ENCODE data around the gene BCAS1.

BCAS1 gene

DNA sequence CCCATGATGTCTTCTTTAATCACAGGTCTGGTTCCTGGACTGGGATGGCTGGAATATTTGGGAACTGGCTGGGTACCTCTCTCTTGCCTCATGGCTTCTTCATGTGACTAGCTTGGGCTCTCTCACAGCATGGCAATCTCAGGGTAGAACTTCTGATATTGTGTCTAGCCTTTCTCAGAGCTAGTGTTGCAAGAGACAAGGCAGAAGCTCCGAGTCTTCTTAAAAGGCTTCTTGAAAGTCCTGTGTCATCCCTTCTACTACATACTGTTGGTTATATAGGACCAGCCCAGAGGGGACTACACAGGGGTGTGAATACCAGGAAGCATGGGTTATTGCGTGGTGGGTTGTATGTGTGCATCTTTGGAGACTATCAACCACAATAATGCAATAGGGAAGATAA lies 23.3 kb downstream of the BCAS1 start:
- peak; percentile 60 for DNase-seq

DNA sequence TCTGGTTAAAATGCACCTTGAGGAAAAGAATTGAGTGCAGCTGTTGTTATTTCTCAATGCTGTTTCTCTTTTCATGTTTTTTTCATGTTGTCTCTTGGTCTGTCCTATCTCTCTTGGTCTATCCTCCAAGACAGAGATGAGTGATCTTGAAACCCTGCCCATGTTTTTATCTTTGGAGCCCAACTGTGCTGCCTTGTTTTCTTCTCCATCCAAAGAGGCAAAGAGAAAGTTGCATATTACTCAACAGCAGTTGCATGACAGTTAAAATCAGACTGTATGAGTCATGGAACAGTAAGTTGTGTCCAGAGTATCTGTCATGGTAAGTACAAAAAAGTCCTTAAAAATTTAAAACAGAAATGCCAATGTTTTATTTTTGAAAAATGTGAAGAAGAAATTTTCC lies 26.2 kb downstream of the BCAS1 start:
- DNase-seq = peak; percentile 83

GRCh38 chr20:54043076-54043967 lies 27.1 kb downstream of the BCAS1 start:
- no peak for DNase-seq

GRCh38 chr20:54042021-54042420 lies 28.4 kb downstream of the BCAS1 start:
- no peak for DNase-seq

DNA sequence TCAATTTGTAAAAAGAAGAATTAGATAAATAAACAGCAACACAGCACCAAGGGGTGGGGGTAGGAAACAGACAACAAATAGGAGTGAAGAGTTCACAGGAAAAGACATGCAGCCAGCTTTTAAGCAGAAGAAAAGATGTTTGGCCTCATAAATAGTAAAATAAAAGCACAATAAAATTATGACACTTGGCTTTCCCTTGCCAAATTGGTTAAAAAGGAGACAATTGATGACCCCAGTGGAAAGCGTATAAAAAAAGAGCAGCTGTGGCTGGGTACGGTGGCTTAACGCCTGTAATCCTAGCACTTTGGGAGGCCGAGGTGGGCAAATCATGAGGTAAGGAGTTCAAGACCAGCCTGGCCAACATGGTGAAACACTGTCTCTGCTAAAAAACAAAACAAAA lies 29.1 kb downstream of the BCAS1 start:
- no peak for DNase-seq

DNA sequence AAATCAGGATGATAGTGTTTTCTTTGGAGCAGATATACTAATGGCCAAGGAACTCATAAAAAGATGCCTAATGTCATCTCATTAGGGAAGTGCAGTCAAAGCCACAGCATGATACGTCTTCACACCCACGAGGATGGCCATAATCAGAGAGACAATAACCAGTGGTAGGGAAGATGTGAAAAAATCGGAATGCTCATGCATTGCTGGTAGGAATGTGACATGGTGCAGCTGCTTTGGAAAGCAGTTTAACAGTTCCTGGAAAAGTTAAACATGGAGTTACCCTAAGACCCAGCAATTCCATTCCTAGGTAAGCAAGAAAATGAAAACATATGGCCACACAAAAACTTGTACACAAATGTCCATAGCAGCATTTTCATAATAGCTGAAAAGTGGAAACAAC lies 29.9 kb downstream of the BCAS1 start:
- DNase-seq = no peak

DNA sequence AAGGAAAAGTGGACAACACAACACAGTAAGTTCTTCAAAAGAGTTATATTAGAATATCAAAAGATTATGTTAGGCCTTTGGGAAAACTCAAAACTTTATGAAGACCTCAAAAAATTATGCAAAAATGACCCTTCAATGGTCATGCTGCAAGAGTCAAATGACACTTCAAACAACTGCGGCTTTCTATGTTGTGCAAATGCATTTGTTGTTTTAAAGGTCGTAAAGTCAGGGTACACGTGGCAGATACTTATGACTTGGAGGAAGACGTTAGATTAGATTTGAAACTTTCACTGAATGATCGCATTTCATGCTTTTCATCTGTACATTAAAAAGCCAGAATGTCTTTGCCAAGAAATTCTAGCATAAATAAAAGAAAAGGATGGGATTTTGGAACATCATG lies 31.4 kb downstream of the BCAS1 start:
- no peak for DNase-seq

- no peak for DNase-seq
These were observed 32.9 kb downstream of the BCAS1 start for GRCh38 chr20:54037525-54037924.

- DNase-seq = no peak
These were observed 40.8 kb downstream of the BCAS1 start for GRCh38 chr20:54029643-54030042.

DNA sequence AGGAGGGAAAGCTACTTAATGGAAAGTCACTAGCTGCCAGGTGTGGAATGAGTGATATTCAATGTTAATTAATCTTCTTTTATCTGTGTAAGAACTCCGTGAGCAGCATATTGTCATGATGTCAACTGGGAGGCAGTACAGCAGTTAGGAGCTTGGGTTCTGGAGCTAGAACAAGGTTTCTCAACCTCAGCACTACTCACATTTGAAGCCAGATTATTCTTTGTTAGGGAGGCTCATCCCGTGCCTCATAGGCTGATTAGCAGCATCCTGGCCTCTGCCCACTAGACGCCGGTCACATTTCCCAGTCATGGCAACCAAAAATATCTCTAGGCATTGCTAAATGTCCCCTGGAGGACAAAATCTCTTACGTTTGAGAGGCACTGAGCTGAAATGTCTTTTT lies 41.2 kb downstream of the BCAS1 start:
- no peak for DNase-seq

DNA sequence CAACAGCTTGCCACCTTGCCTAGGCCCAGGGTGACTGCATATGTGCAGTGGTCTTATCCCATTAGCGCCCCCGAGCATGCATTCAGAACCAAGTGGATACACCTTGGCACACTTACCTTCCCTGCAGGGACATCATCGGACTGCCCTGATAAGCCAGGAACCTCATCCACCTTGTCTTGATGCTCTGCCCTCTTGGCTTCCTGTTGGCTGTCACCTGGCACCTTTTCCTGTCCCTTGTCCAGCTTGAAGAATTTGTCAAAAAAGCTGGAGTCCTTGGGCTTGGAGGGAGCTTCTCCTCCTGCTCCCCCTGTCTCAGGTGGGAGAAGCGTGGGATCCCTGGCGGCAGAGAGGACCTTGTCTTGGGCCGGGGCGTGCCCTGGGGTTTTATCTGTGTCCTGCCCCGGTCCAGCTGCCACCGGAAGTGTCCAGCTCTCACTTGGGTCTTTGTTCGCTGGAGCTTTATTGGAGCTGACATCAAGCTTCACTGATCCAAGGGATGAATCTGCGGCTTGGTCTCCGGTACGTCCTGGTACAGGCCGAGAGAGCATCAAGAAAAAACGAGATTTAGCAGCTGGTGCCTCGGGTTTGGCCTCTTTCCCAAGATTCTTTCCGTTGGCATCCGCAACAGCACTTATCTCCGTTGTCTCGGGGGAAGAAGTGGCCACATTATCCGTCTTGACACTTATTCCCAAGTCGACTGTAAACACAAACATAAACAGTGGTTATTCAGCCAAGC lies 42.0 kb downstream of the BCAS1 start:
- DNase-seq = no peak

GRCh38 chr20:54027704-54028103 lies 42.7 kb downstream of the BCAS1 start:
- DNase-seq = no peak

DNA sequence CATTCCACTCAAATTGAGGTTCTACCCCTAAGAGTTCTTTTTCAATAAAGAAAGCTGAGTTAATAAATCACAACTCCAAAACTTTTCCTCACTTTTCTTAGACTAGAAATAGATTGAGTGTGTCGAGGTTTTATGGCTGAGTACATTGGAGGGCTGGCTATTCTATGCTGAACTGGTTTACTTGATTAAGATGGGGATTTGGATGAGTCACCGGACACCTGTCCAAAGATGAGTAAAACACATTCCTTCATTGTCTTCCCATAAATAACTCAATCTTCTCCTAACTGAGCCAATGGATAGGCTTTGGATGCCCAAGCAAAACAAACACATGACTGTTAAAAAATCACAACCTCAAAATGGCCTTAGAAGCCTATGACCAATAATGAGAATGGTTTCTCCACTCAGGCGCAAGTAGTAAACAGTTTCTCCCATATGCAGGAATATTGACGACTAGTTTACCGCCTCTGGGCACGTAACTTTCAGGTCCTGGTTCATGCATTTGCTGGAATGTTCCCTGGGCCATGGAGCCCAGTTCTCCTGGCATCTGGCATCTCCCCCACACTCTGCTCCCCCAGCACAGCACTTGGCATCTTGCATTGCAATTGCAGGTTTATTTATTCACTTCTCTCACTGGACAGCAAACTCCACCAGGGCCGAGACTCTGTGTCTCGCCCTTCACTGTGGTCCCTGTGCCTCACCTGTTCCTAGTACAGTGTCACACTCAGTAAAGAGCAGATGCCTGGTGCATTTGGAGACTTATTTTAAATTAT lies 43.9 kb downstream of the BCAS1 start:
- no peak for DNase-seq

DNA sequence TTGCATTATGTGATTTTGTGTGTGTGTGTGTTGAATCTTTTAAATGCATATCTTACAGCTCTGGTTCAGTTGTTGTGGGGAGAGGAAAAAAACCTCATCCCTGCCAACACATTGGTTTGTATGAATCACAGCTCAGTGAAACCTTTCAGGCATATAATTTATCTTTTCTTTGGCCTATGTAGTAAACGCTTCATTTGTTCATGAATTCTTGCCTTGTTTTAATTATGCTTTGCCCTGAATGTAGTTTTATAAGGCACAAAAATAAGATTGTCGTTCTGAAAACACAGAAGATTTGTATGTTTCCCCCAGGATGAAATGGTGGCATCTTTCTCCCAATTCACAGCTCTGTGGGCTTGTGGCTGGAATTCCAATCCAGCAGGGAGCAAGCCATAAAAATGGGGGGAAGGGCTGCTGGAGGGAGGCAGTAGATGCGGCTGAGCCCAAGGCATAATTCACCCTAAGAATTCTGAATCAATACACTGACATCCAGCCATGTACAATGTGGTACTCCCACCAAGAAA lies 45.1 kb downstream of the BCAS1 start:
- DNase-seq = no peak

DNA sequence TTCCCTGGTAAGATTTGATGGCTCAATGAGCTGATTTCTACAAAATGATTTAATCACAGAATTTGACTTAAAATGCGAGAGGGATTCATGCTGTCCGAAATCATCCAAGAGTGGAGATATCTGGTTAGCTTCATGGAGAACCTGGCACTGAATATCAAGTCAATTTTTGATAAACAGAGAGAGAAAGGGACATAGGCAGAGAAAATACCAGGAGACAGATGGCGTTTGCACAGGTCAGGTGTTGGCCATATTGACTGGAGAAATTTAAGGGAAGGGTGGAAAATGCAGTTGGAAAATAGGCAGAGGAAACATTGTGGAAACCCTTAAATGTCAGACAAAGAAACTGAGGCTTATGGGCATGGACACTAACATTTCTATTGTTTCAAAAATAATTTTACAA lies 47.0 kb downstream of the BCAS1 start:
- no peak for DNase-seq

DNA sequence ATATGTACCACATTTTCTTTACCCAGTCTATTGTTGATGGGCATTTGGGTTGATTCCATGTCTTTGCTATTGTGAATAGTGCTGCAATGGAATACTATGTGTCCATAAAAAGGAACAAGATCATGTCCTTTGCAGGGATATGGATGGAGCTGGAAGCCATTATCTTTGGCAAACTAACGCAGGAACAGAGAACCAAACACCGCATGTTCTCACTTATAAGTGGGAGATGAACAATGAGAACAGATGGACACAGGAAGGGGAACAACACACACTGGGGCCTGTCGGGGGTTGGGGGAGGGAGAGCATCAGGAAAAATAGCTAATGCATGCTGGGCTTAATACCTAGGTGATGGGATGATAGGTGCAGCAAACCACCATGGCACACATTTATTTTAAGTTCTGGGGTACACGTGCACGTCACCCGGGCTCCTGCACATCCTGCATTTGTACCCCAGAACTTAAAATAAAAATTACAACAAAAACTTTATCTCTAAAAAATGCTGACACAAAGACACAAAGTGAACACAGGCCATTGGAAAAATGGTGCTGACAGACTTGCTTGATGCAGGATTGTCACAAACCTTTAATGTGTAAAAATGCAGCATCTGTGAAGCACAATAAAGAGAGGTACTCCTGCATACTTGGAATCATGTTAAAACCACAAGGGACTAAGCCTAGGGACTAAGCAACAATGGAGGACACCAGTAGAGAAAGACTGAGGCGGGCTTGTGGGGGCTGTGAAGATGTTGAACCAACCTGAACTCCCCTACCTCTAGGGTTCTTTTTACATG lies 48.8 kb downstream of the BCAS1 start:
- no peak for DNase-seq

GRCh38 chr20:54020868-54021267 lies 49.5 kb downstream of the BCAS1 start:
- no peak for DNase-seq

DNA sequence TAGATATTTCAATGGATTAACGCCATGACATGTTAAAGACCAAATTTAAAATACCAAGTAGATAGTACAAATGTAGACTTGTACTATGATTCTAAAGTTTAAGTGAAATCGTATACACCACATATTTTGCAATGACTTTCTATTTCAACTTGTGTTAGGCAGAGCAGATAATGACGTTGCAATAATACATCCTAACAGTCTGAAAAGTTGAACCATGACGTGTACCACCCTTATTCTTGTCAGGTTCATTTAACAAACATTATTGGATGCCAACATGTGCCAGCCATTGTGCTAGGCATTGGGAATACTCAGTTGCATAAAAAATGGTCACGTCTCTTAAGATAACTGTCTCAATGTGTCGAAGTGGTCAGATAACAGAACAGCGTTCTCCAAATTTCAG lies 50.0 kb downstream of the BCAS1 start:
- DNase-seq = no peak

DNA sequence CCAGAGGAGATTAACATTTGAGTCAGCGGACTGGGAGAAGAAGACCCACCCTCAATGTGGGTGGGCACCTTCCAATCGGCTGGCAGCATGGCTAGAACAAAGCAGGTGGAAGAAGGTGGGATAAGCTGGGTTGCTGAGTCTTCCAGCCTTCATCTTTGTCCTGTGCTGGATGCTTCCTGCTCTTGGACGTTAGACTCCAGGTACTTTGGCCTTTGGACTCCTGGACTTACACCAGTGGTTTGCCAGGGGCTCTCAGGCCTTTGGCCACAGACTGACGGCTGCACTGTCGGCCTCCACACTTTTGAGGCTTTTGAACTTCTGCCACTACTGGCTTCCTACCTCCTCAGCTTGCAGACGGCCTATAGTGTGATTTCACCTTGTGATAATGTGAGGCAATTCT lies 50.8 kb downstream of the BCAS1 start:
- no peak for DNase-seq

DNA sequence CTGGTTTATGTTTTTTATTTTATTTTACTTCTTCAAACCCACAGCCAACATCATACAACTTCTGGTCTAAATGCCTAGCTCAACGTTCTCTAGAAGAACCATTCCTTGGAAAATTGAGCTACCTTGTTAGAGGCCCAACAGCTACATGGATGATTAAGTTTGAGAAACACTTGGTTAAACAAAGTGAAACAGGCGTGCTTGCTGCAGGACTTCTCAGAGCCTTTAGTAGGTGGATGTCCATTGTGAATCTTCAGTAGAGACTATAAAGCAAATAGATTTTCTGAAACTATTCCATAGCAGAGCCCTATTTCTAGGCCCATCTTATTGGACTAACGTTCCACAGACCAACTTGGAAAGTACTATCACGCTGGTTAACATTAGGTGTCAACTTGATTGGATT lies 51.3 kb downstream of the BCAS1 start:
- DNase-seq = no peak

DNA sequence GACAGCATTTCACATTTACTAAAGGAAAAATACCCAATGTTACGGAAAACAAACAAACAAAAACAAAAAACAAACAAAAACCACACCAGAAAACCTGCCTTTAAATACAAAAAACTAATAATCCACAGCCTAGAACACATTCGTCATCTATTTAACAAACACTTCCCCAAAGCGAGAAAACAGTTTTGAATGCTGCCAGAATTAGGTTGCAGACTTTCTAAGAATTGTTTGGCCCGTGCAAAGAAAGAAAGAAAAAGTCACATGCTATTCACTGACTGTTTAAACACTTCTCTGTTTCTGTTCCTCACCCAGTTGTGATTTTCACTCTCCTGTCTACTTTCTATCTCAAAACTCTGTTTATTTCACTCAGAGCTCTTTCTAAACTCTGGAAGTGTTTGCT lies 52.5 kb downstream of the BCAS1 start:
- DNase-seq = peak; percentile 86

GRCh38 chr20:54015496-54015895 lies 54.9 kb downstream of the BCAS1 start:
- DNase-seq = no peak
